NB4 (cell line): ENCODE measurements around the gene ABCC3.

Experiments used
- DNase-seq: peaks from one replicate; pipeline ENCODE4 v3.0.0; 2010; ENCODE audit warnings: low read depth
- H3K4me3 ChIP-seq: one replicate; pipeline ENCODE4 v1.5.1; 2011; ENCODE audit warnings: mild to moderate bottlenecking, low read depth, low read length, moderate library complexity
- MYC ChIP-seq: IDR thresholded peaks from 2 replicates; pipeline ENCODE4 v1.6.1; 2011; ENCODE audit warnings: low read depth, low read length
- POLR2A ChIP-seq: IDR thresholded peaks from 2 replicates; pipeline ENCODE4 v1.6.1; 2011; ENCODE audit warnings: mild to moderate bottlenecking; ENCODE audit not compliant: insufficient read length; ENCODE audit errors: extremely low read depth
- TF ChIP-seq, protein P1 (sequence below): IDR thresholded peaks from 2 replicates; pipeline ENCODE4 v1.6.1; 2011; ENCODE audit warnings: low read depth, low read length
- TF ChIP-seq, protein P2 (sequence below): IDR thresholded peaks from one replicate; pipeline ENCODE4 v1.5.1; 2012; ENCODE audit warnings: low read depth, low read length

Gene ABCC3

GRCh38 chr17:50712641-50713040 lies 78.0 kb downstream of the ABCC3 start:
- DNase-seq: no peak
- TF ChIP-seq, protein P1, sequence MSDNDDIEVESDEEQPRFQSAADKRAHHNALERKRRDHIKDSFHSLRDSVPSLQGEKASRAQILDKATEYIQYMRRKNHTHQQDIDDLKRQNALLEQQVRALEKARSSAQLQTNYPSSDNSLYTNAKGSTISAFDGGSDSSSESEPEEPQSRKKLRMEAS: no peak
- TF ChIP-seq, protein P2, sequence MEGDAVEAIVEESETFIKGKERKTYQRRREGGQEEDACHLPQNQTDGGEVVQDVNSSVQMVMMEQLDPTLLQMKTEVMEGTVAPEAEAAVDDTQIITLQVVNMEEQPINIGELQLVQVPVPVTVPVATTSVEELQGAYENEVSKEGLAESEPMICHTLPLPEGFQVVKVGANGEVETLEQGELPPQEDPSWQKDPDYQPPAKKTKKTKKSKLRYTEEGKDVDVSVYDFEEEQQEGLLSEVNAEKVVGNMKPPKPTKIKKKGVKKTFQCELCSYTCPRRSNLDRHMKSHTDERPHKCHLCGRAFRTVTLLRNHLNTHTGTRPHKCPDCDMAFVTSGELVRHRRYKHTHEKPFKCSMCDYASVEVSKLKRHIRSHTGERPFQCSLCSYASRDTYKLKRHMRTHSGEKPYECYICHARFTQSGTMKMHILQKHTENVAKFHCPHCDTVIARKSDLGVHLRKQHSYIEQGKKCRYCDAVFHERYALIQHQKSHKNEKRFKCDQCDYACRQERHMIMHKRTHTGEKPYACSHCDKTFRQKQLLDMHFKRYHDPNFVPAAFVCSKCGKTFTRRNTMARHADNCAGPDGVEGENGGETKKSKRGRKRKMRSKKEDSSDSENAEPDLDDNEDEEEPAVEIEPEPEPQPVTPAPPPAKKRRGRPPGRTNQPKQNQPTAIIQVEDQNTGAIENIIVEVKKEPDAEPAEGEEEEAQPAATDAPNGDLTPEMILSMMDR: no peak
- TF ChIP-seq MYC (no peak), POLR2A (no peak)
- no peak overlapping the region for H3K4me3 ChIP-seq

DNA sequence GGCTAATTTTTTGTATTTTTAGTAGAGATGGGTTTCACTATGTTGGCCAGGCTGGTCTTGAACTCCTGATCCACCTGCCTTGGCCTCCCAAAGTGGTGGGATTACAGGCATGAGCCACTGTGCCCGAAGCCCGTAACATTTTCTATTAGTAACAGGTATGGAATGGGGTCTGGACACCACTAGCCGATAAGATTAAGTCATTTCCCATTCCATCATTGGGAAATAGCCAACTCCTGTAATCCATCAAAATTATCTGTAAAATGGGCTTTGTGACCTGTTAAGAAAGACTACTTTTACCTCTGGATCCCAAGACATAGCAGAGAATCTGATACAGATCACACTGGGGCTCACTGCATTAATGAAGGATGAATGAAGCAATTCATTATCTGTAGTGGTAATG lies 80.8 kb downstream of the ABCC3 start:
- H3K4me3 ChIP-seq: no peak overlapping the region
- TF ChIP-seq MYC (no peak), POLR2A (no peak)
- TF ChIP-seq, protein P2: no peak
- TF ChIP-seq, protein P1: no peak
- no peak for DNase-seq

- peak; percentile 96 for DNase-seq
- TF ChIP-seq MYC: peak; percentile 78
- TF ChIP-seq POLR2A: peak; percentile 96
- TF ChIP-seq, protein P1: peak; percentile 92
- TF ChIP-seq, protein P2: no peak
- peak within 1 kb of the TSS; percentile 90 for H3K4me3 ChIP-seq
These were observed 84.7 kb downstream of the ABCC3 start, which contains the start of gene LUC7L3 for GRCh38 chr17:50719144-50719923. TSS of gene LUC7L3 (plus strand) at chr17:50719603. CDS start at chr17:50719733, 130 bp downstream.

DNA sequence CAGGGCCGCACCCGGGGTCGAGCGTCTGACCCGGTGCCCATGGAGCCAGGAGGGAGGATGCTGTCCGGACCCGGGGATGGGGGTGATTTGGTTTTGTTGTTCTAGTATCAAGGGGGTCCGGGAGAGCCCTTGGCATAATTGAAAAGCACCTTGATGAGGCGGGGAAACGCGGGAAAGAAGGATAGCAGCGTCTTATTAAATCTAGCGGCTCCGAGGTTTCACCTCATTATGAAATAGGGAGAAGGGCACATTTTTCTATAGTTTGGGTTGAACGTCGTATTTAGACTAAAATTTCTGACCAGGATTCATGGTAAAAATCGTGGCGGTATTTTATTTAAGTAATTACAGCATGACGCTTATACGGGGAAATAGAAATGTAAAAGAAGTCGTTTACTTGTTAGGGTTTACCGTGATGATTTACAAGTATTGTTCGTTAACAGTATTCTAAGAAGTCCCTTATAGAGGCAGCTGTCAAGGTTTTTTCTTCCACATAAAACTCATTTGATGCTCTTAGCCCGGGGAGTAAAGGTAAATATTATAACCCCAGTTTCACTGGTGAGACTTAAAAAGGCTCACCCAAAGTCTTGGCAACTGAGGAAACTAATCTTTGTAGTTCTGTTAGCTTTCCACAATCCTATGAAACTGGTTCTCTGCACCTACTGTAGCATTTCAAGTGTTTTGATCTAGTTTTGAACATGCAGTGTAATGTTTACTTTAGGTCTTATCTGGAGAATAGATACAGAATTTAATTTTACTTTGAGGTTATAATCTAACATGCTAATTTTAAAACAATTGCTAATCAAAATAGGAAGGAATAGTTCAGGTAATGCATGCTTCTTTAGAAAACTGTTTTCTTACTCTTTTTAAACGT lies 85.5 kb downstream of the ABCC3 start:
- H3K4me3 ChIP-seq: peak overlapping the region; percentile 90
- TF ChIP-seq, protein P1: no peak
- TF ChIP-seq, protein P2: no peak
- TF ChIP-seq MYC (no peak), POLR2A (no peak)
- no peak for DNase-seq

GRCh38 chr17:50721194-50722010 lies 86.7 kb downstream of the ABCC3 start:
- peak; percentile 54 for DNase-seq
- H3K4me3 ChIP-seq: peak overlapping the region; percentile 90
- TF ChIP-seq MYC: peak; percentile 92
- TF ChIP-seq POLR2A: no peak
- TF ChIP-seq, protein P2: no peak
- TF ChIP-seq, protein P1: peak; percentile 95
